ENCODE results near the gene FBXL13. TPM values are rescaled to one million over a fixed set of nuclear protein-coding genes. Genes with fewer than 3 reads are reported as not detected.
"Not testable (repeated sequence)": the region's sequence is repeated elsewhere in the genome, so short reads cannot be mapped to it uniquely, and the experiment has no call there.

Gene FBXL13
- polyA plus RNA-seq, 1 experiment, result 0.95 TPM

- CTCF ChIA-PET, result no interaction called here
Measured at GRCh38 chr7:103100348-103100747, 25.8 kb upstream of the FBXL13 start.

GRCh38 chr7:103097041-103097440 is 22.4 kb upstream of the FBXL13 start:
- no peak overlapping the region for H3K4me3 ChIP-seq (ENCODE audit: low read depth, low read length)
- TF ChIP-seq CTCF (IDR thresholded peaks at IDR 0.05; ENCODE audit: low read depth, low read length), result no peak
- ChIA-PET CTCF (interaction anchor here (1.5 kb wide), 1 partner anchor 22 kb away, joined by 3 read pairs; the partner anchor contains the start of genes ARMC10 and FBXL13), POLR2A (no interaction called here)
- no peak overlapping the region for H3K27ac ChIP-seq (ENCODE audit: low read depth, low read length)
- DNase-seq (ENCODE audit: low read depth, low spot score), result no peak
- H3K9me3 ChIP-seq (ENCODE audit: control insufficient read depth, insufficient read depth, low read length), result no peaks in the 10 kb centered on the region
- H3K27me3 ChIP-seq (ENCODE audit: control insufficient read depth, insufficient read depth, low read length), result no peaks in the 10 kb centered on the region

More at GRCh38 chr7:103100348-103100747, 25.8 kb upstream of the FBXL13 start:
- Histone ChIP-seq H3K4me3 (ENCODE audit: low read depth, low read length) (no peak overlapping the region), H3K9me3 (ENCODE audit: control insufficient read depth, insufficient read depth, low read length) (no peaks in the 10 kb centered on the region), H3K27me3 (ENCODE audit: control insufficient read depth, insufficient read depth, low read length) (no peaks in the 10 kb centered on the region), H3K27ac (ENCODE audit: low read depth, low read length) (no peak overlapping the region)
- TF ChIP-seq CTCF (IDR thresholded peaks at IDR 0.05; ENCODE audit: low read depth, low read length), result no peak
- no peak for DNase-seq (ENCODE audit: low read depth, low spot score)
- POLR2A ChIA-PET, result no interaction called here

GRCh38 chr7:103095558-103095957 is 21.0 kb upstream of the FBXL13 start:
- H3K27ac ChIP-seq (ENCODE audit: low read depth, low read length); H3K27me3 ChIP-seq (ENCODE audit: control insufficient read depth, insufficient read depth, low read length); DNase-seq (ENCODE audit: low read depth, low spot score); POLR2A ChIA-PET; CTCF ChIA-PET; H3K4me3 ChIP-seq (ENCODE audit: low read depth, low read length); H3K9me3 ChIP-seq (ENCODE audit: control insufficient read depth, insufficient read depth, low read length): not testable (repeated sequence)

GRCh38 chr7:103094102-103094501 is 19.5 kb upstream of the FBXL13 start:
- POLR2A ChIA-PET, result no interaction called here
- Histone ChIP-seq H3K9me3 (ENCODE audit: control insufficient read depth, insufficient read depth, low read length) (no peaks in the 10 kb centered on the region), H3K4me3 (ENCODE audit: low read depth, low read length) (no peak overlapping the region), H3K27ac (ENCODE audit: low read depth, low read length) (no peak overlapping the region), H3K27me3 (ENCODE audit: control insufficient read depth, insufficient read depth, low read length) (no peaks in the 10 kb centered on the region)
- TF ChIP-seq CTCF (IDR thresholded peaks at IDR 0.05; ENCODE audit: low read depth, low read length), result no peak
- CTCF ChIA-PET, result no interaction called here
- DNase-seq (ENCODE audit: low read depth, low spot score), result no peak

- H3K4me3 ChIP-seq (ENCODE audit: low read depth, low read length), result no peak overlapping the region
- no peaks in the 10 kb centered on the region for H3K9me3 ChIP-seq (ENCODE audit: control insufficient read depth, insufficient read depth, low read length)
- DNase-seq (ENCODE audit: low read depth, low spot score), result no peak
- H3K27me3 ChIP-seq (ENCODE audit: control insufficient read depth, insufficient read depth, low read length), result no peaks in the 10 kb centered on the region
- TF ChIP-seq CTCF (IDR thresholded peaks at IDR 0.05; ENCODE audit: low read depth, low read length), result no peak
- H3K27ac ChIP-seq (ENCODE audit: low read depth, low read length), result no peak overlapping the region
- CTCF ChIA-PET, result no interaction called here
- POLR2A ChIA-PET, result no interaction called here
Measured at GRCh38 chr7:103093429-103093828, 18.8 kb upstream of the FBXL13 start.

GRCh38 chr7:103092321-103092720 is 17.7 kb upstream of the FBXL13 start:
- DNase-seq (ENCODE audit: low read depth, low spot score); H3K27me3 ChIP-seq (ENCODE audit: control insufficient read depth, insufficient read depth, low read length); H3K9me3 ChIP-seq (ENCODE audit: control insufficient read depth, insufficient read depth, low read length); POLR2A ChIA-PET; H3K27ac ChIP-seq (ENCODE audit: low read depth, low read length); H3K4me3 ChIP-seq (ENCODE audit: low read depth, low read length): not testable (repeated sequence)
- CTCF ChIA-PET, result interaction anchor here (0.7 to 0.9 kb wide), 2 partner anchors 12 to 56 kb away, joined by 3 to 7 read pairs; no protein-coding TSS in a partner anchor

Data from AG04450 (cell line).